NCI-H82 treated with DMSO at 0.1 percent for 48 hours (cell line): ENCODE data around the gene SCAMP4.
A peak's percentile ranks its signal among the peaks of the same experiment; 100 is the strongest.
"Not testable (repeated sequence)": the region's sequence is repeated elsewhere in the genome, so short reads cannot be mapped to it uniquely, and the experiment has no call there.

Experiments
- DNase-seq: peaks from one replicate; lab custom pipeline; 2025; ENCODE audit not compliant: unreplicated experiment; lab: John Stamatoyannopoulos, UW

Gene SCAMP4

GRCh38 chr19:1866693-1867348 is 38.4 kb upstream of the SCAMP4 start:
- DNase-seq = no peak

GRCh38 chr19:1867349-1867724 is 37.9 kb upstream of the SCAMP4 start:
- DNase-seq = no peak

GRCh38 chr19:1868971-1869370 is 36.2 kb upstream of the SCAMP4 start:
- no peak for DNase-seq

GRCh38 chr19:1871140-1871597 is 34.0 kb upstream of the SCAMP4 start:
- no peak for DNase-seq

- DNase-seq = no peak
Observed at GRCh38 chr19:1871630-1872029, 33.6 kb upstream of the SCAMP4 start.

GRCh38 chr19:1872807-1873523 is 32.2 kb upstream of the SCAMP4 start:
- DNase-seq = no peak

GRCh38 chr19:1873524-1874473 is 31.4 kb upstream of the SCAMP4 start:
- DNase-seq = no peak

- DNase-seq = no peak
Observed at GRCh38 chr19:1874554-1875185, 30.5 kb upstream of the SCAMP4 start.

GRCh38 chr19:1875265-1875645 is 29.9 kb upstream of the SCAMP4 start:
- DNase-seq = not testable (repeated sequence)

- DNase-seq = peak; percentile 59
Observed at GRCh38 chr19:1875646-1876495, 29.3 kb upstream of the SCAMP4 start.

GRCh38 chr19:1876496-1877279 is 28.5 kb upstream of the SCAMP4 start:
- DNase-seq = not testable (repeated sequence)

GRCh38 chr19:1877280-1877660 is 27.9 kb upstream of the SCAMP4 start:
- not testable (repeated sequence) for DNase-seq

- not testable (repeated sequence) for DNase-seq
Observed at GRCh38 chr19:1878583-1878982, 26.6 kb upstream of the SCAMP4 start.

GRCh38 chr19:1879982-1880381 is 25.2 kb upstream of the SCAMP4 start:
- not testable (repeated sequence) for DNase-seq

- DNase-seq = no peak
Observed at GRCh38 chr19:1880611-1881392, 24.4 kb upstream of the SCAMP4 start.

GRCh38 chr19:1881393-1882088 is 23.7 kb upstream of the SCAMP4 start:
- not testable (repeated sequence) for DNase-seq

- no peak for DNase-seq
Observed at GRCh38 chr19:1882089-1882785, 23.0 kb upstream of the SCAMP4 start.
